GM18520 (cell line): ENCODE data around the gene OR52L1.

Experiments used
- ATAC-seq: cut with Tn5 transposase; IDR thresholded peaks from one replicate; pipeline ENCODE4 v1.9.1; 2021; ENCODE audit not compliant: unreplicated experiment

OR52L1 gene

GRCh38 chr11:5941951-5942350, 44.8 kb downstream of the OR52L1 start, which contains the start of gene OR56A3:
OR56A3 (plus strand) TSS chr11:5942251; CDS start chr11:5947347, 5,096 bp downstream.
- ATAC-seq, result no peak

GRCh38 chr11:5940748-5941147, 46.0 kb downstream of the OR52L1 start:
- ATAC-seq, result no peak

GRCh38 chr11:5938603-5938965, 48.2 kb downstream of the OR52L1 start:
- no peak for ATAC-seq

GRCh38 chr11:5937868-5938602, 48.8 kb downstream of the OR52L1 start:
- no peak for ATAC-seq
